ENCODE measurements around the gene DUT.

The DUT gene

DNA sequence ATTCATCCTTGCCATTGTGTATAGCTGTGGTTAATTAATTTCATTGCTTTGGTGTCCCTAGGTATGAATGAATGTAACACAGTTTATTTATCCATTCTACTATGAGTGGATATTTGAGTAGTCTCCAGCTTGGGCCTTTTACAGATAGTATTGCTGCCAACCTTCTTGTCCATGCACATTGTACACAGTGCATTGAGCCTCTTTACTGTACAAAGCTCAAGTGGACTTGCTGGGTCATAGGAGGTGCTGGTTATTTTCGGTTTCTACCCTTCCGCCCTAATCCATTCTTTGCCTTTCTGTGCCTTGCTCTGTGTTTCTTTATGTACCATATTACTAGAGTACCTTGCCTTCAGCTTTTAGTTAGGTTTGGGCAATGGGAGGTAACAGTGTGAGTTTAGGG is 60.7 kb downstream of the DUT start:
- H4K20me1 ChIP-seq (ENCODE audit: low read depth, low read length): no peaks in the 10 kb centered on the region
- no peak overlapping the region for H3K4me2 ChIP-seq (ENCODE audit: low read depth, low read length, poor library complexity, severe bottlenecking)
- no peak overlapping the region for H3K27ac ChIP-seq (ENCODE audit: low read depth, low read length)
- H3K9me2 ChIP-seq (replicated peaks; ENCODE audit: insufficient read depth, low read length): no peaks in the 10 kb centered on the region
- H3K27me3 ChIP-seq (ENCODE audit: low read length): no peaks in the 10 kb centered on the region
- no peaks in the 10 kb centered on the region for H3K36me3 ChIP-seq (ENCODE audit: low read length)
- TF ChIP-seq EZH2phosphoT487 (conservative IDR thresholded peaks at IDR 0.05; ENCODE audit: low read length): no peak
- TF ChIP-seq, protein P1, sequence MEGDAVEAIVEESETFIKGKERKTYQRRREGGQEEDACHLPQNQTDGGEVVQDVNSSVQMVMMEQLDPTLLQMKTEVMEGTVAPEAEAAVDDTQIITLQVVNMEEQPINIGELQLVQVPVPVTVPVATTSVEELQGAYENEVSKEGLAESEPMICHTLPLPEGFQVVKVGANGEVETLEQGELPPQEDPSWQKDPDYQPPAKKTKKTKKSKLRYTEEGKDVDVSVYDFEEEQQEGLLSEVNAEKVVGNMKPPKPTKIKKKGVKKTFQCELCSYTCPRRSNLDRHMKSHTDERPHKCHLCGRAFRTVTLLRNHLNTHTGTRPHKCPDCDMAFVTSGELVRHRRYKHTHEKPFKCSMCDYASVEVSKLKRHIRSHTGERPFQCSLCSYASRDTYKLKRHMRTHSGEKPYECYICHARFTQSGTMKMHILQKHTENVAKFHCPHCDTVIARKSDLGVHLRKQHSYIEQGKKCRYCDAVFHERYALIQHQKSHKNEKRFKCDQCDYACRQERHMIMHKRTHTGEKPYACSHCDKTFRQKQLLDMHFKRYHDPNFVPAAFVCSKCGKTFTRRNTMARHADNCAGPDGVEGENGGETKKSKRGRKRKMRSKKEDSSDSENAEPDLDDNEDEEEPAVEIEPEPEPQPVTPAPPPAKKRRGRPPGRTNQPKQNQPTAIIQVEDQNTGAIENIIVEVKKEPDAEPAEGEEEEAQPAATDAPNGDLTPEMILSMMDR (IDR thresholded peaks at IDR 0.05; ENCODE audit: insufficient read depth, low read length, poor library complexity, severe bottlenecking): no peak
- H3K79me2 ChIP-seq (ENCODE audit: insufficient read depth, low read length): no peaks in the 10 kb centered on the region
- H3K4me3 ChIP-seq (ENCODE audit: insufficient read depth, low read length, poor library complexity, severe bottlenecking): no peak overlapping the region
- no peak overlapping the region for H3K9ac ChIP-seq (ENCODE audit: low read length)
- no peaks in the 10 kb centered on the region for H3K9me3 ChIP-seq (ENCODE audit: insufficient read depth, low read length)
- H3F3A ChIP-seq (ENCODE audit: insufficient read depth): no peaks in the 10 kb centered on the region
- no peak overlapping the region for H2AFZ ChIP-seq (ENCODE audit: low read depth, low read length, severe bottlenecking)

DNA sequence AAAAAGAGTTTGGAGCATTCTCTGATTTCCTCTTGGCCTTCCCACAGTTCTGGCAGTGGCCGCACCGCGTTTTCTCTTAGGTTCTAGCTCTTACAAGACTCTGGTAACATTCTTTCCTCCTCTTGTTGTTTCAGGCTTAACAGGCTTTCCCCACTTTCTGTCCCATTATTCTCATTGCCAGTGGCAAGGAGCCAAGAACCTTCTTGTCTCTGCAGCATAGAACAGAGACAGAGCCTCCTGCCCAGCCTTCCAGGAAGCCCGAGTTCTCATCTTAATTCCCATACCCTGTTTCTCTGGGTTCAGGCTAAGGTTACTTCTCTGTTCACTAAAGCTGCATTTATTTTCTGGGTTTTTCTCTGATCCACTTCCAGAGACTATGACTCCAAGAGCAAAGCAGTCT is 61.1 kb downstream of the DUT start:
- Histone ChIP-seq H3K36me3 (ENCODE audit: low read length) (no peaks in the 10 kb centered on the region), H3K9me3 (ENCODE audit: insufficient read depth, low read length) (no peaks in the 10 kb centered on the region), H2AFZ (ENCODE audit: low read depth, low read length, severe bottlenecking) (no peak overlapping the region), H3K4me3 (ENCODE audit: insufficient read depth, low read length, poor library complexity, severe bottlenecking) (no peak overlapping the region), H4K20me1 (ENCODE audit: low read depth, low read length) (no peaks in the 10 kb centered on the region), H3K9ac (ENCODE audit: low read length) (no peak overlapping the region), H3K27ac (ENCODE audit: low read depth, low read length) (no peak overlapping the region), H3K4me2 (ENCODE audit: low read depth, low read length, poor library complexity, severe bottlenecking) (no peak overlapping the region), H3K27me3 (ENCODE audit: low read length) (no peaks in the 10 kb centered on the region), H3K79me2 (ENCODE audit: insufficient read depth, low read length) (no peaks in the 10 kb centered on the region), H3F3A (ENCODE audit: insufficient read depth) (no peaks in the 10 kb centered on the region), H3K9me2 (replicated peaks; ENCODE audit: insufficient read depth, low read length) (no peaks in the 10 kb centered on the region)
- TF ChIP-seq EZH2phosphoT487 (conservative IDR thresholded peaks at IDR 0.05; ENCODE audit: low read length): no peak
- TF ChIP-seq, protein P1 (IDR thresholded peaks at IDR 0.05; ENCODE audit: insufficient read depth, low read length, poor library complexity, severe bottlenecking): no peak
